ENCODE measurements around the gene CD22. TPM values are rescaled to one million over a fixed set of nuclear protein-coding genes. Genes with fewer than 3 reads are reported as not detected.

The CD22 gene
- total RNA-seq, 1 experiment from 2014 or later: not detected

DNA sequence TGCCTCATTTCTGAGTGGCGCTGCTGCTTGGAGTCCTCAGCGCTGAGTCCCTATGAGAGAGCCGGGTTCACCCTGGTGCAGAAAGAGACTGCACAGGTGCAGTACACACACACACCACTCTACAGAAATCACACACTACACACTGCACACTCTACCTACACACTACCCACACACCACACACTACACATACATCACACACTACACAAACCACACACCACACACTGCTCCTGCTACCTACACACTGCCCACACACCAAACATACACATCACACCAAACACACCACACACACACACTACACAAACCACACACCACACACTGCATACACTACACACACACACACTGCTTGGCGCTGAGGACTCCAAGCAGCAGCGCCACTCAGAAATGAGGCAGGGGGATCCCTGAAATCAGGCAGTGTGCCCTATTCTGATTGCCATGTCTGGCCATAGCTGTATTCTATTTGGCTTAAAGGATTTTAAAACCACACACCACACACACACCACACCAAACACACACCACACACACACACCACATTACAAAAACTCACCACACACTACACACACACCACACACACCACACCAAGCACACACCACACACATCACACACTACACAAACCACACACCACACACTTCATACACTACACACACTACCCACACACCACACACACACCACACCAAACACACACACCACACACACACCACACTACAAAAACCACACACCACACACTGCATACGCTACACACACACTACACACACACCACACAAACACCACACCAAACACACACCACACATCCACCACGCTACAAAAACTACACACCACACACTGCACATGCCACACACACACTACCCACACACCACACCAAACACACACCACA is 32.1 kb upstream of the CD22 start:
- no peak overlapping the region for H4K91ac ChIP-seq (ENCODE audit: insufficient read length, low read depth, low read length)
- peaks cover 6% of the 10 kb centered on the region for H3K27me3 Mint-ChIP-seq (ENCODE audit: low read depth)
- no peaks in the 10 kb centered on the region for H3K23me2 ChIP-seq (ENCODE audit: insufficient read length, low read depth, low read length, poor library complexity, severe bottlenecking)
- H3K18ac ChIP-seq (ENCODE audit: insufficient read length, low read depth, low read length): no peak overlapping the region
- no peak overlapping the region for H3K23ac ChIP-seq (ENCODE audit: insufficient read length, low read depth, low read length)
- H3K27me3 ChIP-seq (ENCODE audit: insufficient read depth, low read length): no peaks in the 10 kb centered on the region
- H3K4me3 Mint-ChIP-seq: no peak overlapping the region
- H3K4me1 ChIP-seq (ENCODE audit: insufficient read depth, low read length): no peaks in the 10 kb centered on the region
- TF ChIP-seq, protein P1, sequence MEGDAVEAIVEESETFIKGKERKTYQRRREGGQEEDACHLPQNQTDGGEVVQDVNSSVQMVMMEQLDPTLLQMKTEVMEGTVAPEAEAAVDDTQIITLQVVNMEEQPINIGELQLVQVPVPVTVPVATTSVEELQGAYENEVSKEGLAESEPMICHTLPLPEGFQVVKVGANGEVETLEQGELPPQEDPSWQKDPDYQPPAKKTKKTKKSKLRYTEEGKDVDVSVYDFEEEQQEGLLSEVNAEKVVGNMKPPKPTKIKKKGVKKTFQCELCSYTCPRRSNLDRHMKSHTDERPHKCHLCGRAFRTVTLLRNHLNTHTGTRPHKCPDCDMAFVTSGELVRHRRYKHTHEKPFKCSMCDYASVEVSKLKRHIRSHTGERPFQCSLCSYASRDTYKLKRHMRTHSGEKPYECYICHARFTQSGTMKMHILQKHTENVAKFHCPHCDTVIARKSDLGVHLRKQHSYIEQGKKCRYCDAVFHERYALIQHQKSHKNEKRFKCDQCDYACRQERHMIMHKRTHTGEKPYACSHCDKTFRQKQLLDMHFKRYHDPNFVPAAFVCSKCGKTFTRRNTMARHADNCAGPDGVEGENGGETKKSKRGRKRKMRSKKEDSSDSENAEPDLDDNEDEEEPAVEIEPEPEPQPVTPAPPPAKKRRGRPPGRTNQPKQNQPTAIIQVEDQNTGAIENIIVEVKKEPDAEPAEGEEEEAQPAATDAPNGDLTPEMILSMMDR (conservative IDR thresholded peaks at IDR 0.05): no peak
- H2AK5ac ChIP-seq (ENCODE audit: insufficient read length, low read length): no peak overlapping the region
- no peaks in the 10 kb centered on the region for H3K9me3 Mint-ChIP-seq
- no peak overlapping the region for H3K4me2 ChIP-seq (ENCODE audit: insufficient read depth, insufficient read length, low read length)
- no peaks in the 10 kb centered on the region for H3K9me3 ChIP-seq (ENCODE audit: control insufficient read depth, low read depth, low read length)
- H4K5ac ChIP-seq (ENCODE audit: insufficient read length, low read depth, low read length): no peak overlapping the region
- H2BK20ac ChIP-seq (ENCODE audit: low read depth, low read length, poor library complexity, severe bottlenecking): no peak overlapping the region
- H3T11ph ChIP-seq (ENCODE audit: low read length): no peak overlapping the region
- H2AFZ ChIP-seq (ENCODE audit: low read length): no peak overlapping the region
- peaks cover 9 to 10% of the 10 kb centered on the region in 2 experiments for H3K4me1 Mint-ChIP-seq
- 100% methylated on average over 2 of the region's 7 CpGs for WGBS (ENCODE audit: extremely low coverage, insufficient read length, low lambda C conversion rate)
- H2BK120ac ChIP-seq (ENCODE audit: low read depth, low read length, poor library complexity, severe bottlenecking): no peak overlapping the region
- H2BK15ac ChIP-seq (ENCODE audit: low read depth, low read length): no peak overlapping the region
- H3K79me2 ChIP-seq (ENCODE audit: insufficient read depth, low read length): no peaks in the 10 kb centered on the region
- H4K20me1 ChIP-seq (ENCODE audit: control insufficient read depth, insufficient read depth, insufficient read length): no peaks in the 10 kb centered on the region
- H3K9ac ChIP-seq (ENCODE audit: extremely low read depth, insufficient read length, low read length): no peak overlapping the region
- H3K36me3 Mint-ChIP-seq (ENCODE audit: insufficient read depth in 1 of 3, low read depth in 3 of 3): no peaks in the 10 kb centered on the region
- no peak overlapping the region for H2BK12ac ChIP-seq (ENCODE audit: insufficient read length, low read depth, low read length)
- DNase-seq: no peak
- H3K27ac ChIP-seq (ENCODE audit: insufficient read length, low read depth, low read length): no peak overlapping the region
- H3K56ac ChIP-seq (ENCODE audit: insufficient read length, low read depth, low read length): no peak overlapping the region
- H3K79me1 ChIP-seq (ENCODE audit: insufficient read depth, low read depth, low read length, poor library complexity, severe bottlenecking): no peaks in the 10 kb centered on the region
- no peak overlapping the region for H2BK5ac ChIP-seq (ENCODE audit: insufficient read length, low read length)
- no peak overlapping the region for H3K14ac ChIP-seq (ENCODE audit: insufficient read depth, low read length)
- H3K27ac Mint-ChIP-seq: no peak overlapping the region
- H3K4ac ChIP-seq (ENCODE audit: low read depth, low read length): no peak overlapping the region
- no peak overlapping the region for H4K8ac ChIP-seq (replicated peaks; ENCODE audit: insufficient read length, low read depth, low read length)

Measured in H9 (cell line).